Stimulated activated CD4-positive, alpha-beta T cell treated with anti-CD3 and anti-CD28 coated beads, TNF-alpha, amount 100 ng/mL, for 48 hours (primary cell): ENCODE data around the gene CD274.
"Not testable (repeated sequence)": the region's sequence is repeated elsewhere in the genome, so short reads cannot be mapped to it uniquely, and the experiment has no call there.

Experiments
- DNase-seq, 3 donors: peaks; one replicate each; pipeline ENCODE4 v3.0.0-alpha.2; 2020; ENCODE audit warnings: low read depth in 3 of 3

CD274 gene

GRCh38 chr9:5466766-5467165 lies 16.4 kb downstream of the CD274 start:
- no peak for DNase-seq

GRCh38 chr9:5468850-5469249 lies 18.5 kb downstream of the CD274 start:
- DNase-seq: no peak

- no peak for DNase-seq
These were observed 19.8 kb downstream of the CD274 start for GRCh38 chr9:5470122-5470521.

- no peak for DNase-seq
These were observed 20.5 kb downstream of the CD274 start for GRCh38 chr9:5470816-5471215.

GRCh38 chr9:5475611-5476010 lies 25.3 kb downstream of the CD274 start:
- not testable (repeated sequence) for DNase-seq

GRCh38 chr9:5478206-5478605 lies 27.9 kb downstream of the CD274 start:
- no peak for DNase-seq

GRCh38 chr9:5479994-5480694 lies 29.8 kb downstream of the CD274 start:
- no peak for DNase-seq

GRCh38 chr9:5480919-5481318 lies 30.6 kb downstream of the CD274 start:
- DNase-seq: no peak

GRCh38 chr9:5481322-5482040 lies 31.1 kb downstream of the CD274 start:
- DNase-seq: no peak

GRCh38 chr9:5482194-5482593 lies 31.9 kb downstream of the CD274 start:
- DNase-seq: no peak

GRCh38 chr9:5483306-5483705 lies 33.0 kb downstream of the CD274 start:
- no peak for DNase-seq

- DNase-seq: no peak
These were observed 35.2 kb downstream of the CD274 start for GRCh38 chr9:5485378-5486085.

- no peak for DNase-seq
These were observed 36.6 kb downstream of the CD274 start for GRCh38 chr9:5486988-5487387.

GRCh38 chr9:5488221-5489008 lies 38.1 kb downstream of the CD274 start:
- DNase-seq: no peak

GRCh38 chr9:5489630-5490490 lies 39.5 kb downstream of the CD274 start:
- DNase-seq: no peak

- no peak for DNase-seq
These were observed 42.8 kb downstream of the CD274 start for GRCh38 chr9:5492965-5493678.

- DNase-seq: peak in 1 of 3 donors; percentile 16
These were observed 43.6 kb downstream of the CD274 start for GRCh38 chr9:5493679-5494511.

GRCh38 chr9:5494765-5495164 lies 44.4 kb downstream of the CD274 start:
- DNase-seq: not testable (repeated sequence)

- no peak for DNase-seq
These were observed 48.8 kb downstream of the CD274 start for GRCh38 chr9:5499157-5499556.
